ENCODE measurements around the gene REV1. TPM values are rescaled to one million over a fixed set of nuclear protein-coding genes. Genes with fewer than 3 reads are reported as not detected.
A peak's percentile ranks its signal among the peaks of the same experiment; 100 is the strongest.
"Not testable (repeated sequence)": the region's sequence is repeated elsewhere in the genome, so short reads cannot be mapped to it uniquely, and the experiment has no call there.

The REV1 gene
- total RNA-seq, 1 experiment from 2014 or later: 38.6 TPM

- Mint-ChIP-seq H3K4me1 (ENCODE audit: insufficient read depth, unreplicated experiment) (no peaks in the 10 kb centered on the region), H3K4me3 (ENCODE audit: unreplicated experiment) (no peak overlapping the region), H3K9me3 (ENCODE audit: unreplicated experiment) (no peaks in the 10 kb centered on the region), H3K27me3 (ENCODE audit: insufficient read depth, unreplicated experiment) (no peaks in the 10 kb centered on the region), H3K36me3 (ENCODE audit: insufficient read depth, unreplicated experiment) (no peaks in the 10 kb centered on the region), H3K27ac (ENCODE audit: low read depth, unreplicated experiment) (no peak overlapping the region)
- BruUV-seq (replicated peaks): no TSS peak
- no peak for DNase-seq (ENCODE audit: unreplicated experiment)
- ChIA-PET CTCF (interaction anchor here (0.6 kb wide), 2 partner anchors 13 to 950 kb away, joined by 3 to 4 read pairs; no protein-coding TSS in a partner anchor), POLR2A (no interaction called here)
- intact Hi-C loops (cut with micrococcal nuclease): no loop called here
- TF ChIP-seq CTCF (IDR thresholded peaks at IDR 0.05; ENCODE audit: unreplicated experiment): no peak
Measured at GRCh38 chr2:99509387-99509786, 19.6 kb upstream of the REV1 start.

- ChIA-PET CTCF (interaction anchor here (0.6 kb wide), 1 partner anchor 634 kb away, joined by 3 read pairs; the partner anchor contains the start of gene AFF3), POLR2A (no interaction called here)
- Mint-ChIP-seq H3K27ac (ENCODE audit: low read depth, unreplicated experiment) (no peak overlapping the region), H3K27me3 (ENCODE audit: insufficient read depth, unreplicated experiment) (no peaks in the 10 kb centered on the region), H3K4me1 (ENCODE audit: insufficient read depth, unreplicated experiment) (peaks cover 8% of the 10 kb centered on the region), H3K4me3 (ENCODE audit: unreplicated experiment) (no peak overlapping the region), H3K36me3 (ENCODE audit: insufficient read depth, unreplicated experiment) (no peaks in the 10 kb centered on the region), H3K9me3 (ENCODE audit: unreplicated experiment) (no peaks in the 10 kb centered on the region)
- no peak for TF ChIP-seq CTCF (IDR thresholded peaks at IDR 0.05; ENCODE audit: unreplicated experiment)
- no TSS peak for BruUV-seq (replicated peaks)
- DNase-seq (ENCODE audit: unreplicated experiment): no peak
- intact Hi-C loops (cut with micrococcal nuclease): no loop called here
Measured at GRCh38 chr2:99507937-99508818, 18.4 kb upstream of the REV1 start.

GRCh38 chr2:99504844-99505584, 15.2 kb upstream of the REV1 start:
- Mint-ChIP-seq H3K4me3 (ENCODE audit: unreplicated experiment) (no peak overlapping the region), H3K9me3 (ENCODE audit: unreplicated experiment) (no peaks in the 10 kb centered on the region), H3K36me3 (ENCODE audit: insufficient read depth, unreplicated experiment) (no peaks in the 10 kb centered on the region), H3K27me3 (ENCODE audit: insufficient read depth, unreplicated experiment) (peaks cover 2% of the 10 kb centered on the region), H3K27ac (ENCODE audit: low read depth, unreplicated experiment) (no peak overlapping the region), H3K4me1 (ENCODE audit: insufficient read depth, unreplicated experiment) (peaks cover 8% of the 10 kb centered on the region)
- no peak for DNase-seq (ENCODE audit: unreplicated experiment)
- TF ChIP-seq CTCF (IDR thresholded peaks at IDR 0.05; ENCODE audit: unreplicated experiment): no peak
- intact Hi-C loops (cut with micrococcal nuclease): no loop called here
- ChIA-PET CTCF (interaction anchor here (1.4 to 1.5 kb wide), 2 partner anchors 14 to 168 kb away, joined by 3 to 5 read pairs; partner anchors contain the start of gene EIF5B), POLR2A (interaction anchor here (0.6 to 0.7 kb wide), 4 partner anchors 9 to 407 kb away, joined by 3 to 4 read pairs (median 3); no protein-coding TSS in a partner anchor)
- no TSS peak for BruUV-seq (replicated peaks)

- H3K9me3 Mint-ChIP-seq (ENCODE audit: unreplicated experiment); H3K4me1 Mint-ChIP-seq (ENCODE audit: insufficient read depth, unreplicated experiment); H3K36me3 Mint-ChIP-seq (ENCODE audit: insufficient read depth, unreplicated experiment); intact Hi-C loops (cut with micrococcal nuclease); H3K4me3 Mint-ChIP-seq (ENCODE audit: unreplicated experiment): not testable (repeated sequence)
- ChIA-PET CTCF (interaction anchor here (1.4 to 1.5 kb wide), 2 partner anchors 13 to 167 kb away, joined by 3 to 5 read pairs; partner anchors contain the start of gene EIF5B), POLR2A (interaction anchor here (0.6 to 1.3 kb wide), 2 partner anchors 105 to 408 kb away, joined by 3 read pairs; no protein-coding TSS in a partner anchor)
- BruUV-seq (replicated peaks): TSS peak; percentile 96
- Mint-ChIP-seq H3K27me3 (ENCODE audit: insufficient read depth, unreplicated experiment) (peaks cover 14% of the 10 kb centered on the region), H3K27ac (ENCODE audit: low read depth, unreplicated experiment) (peak overlapping the region; percentile 40)
- DNase-seq (ENCODE audit: unreplicated experiment): peak; percentile 64
Measured at GRCh38 chr2:99503662-99504416, 14.0 kb upstream of the REV1 start.
